ENCODE data around the gene CASTOR1.

The CASTOR1 gene

DNA sequence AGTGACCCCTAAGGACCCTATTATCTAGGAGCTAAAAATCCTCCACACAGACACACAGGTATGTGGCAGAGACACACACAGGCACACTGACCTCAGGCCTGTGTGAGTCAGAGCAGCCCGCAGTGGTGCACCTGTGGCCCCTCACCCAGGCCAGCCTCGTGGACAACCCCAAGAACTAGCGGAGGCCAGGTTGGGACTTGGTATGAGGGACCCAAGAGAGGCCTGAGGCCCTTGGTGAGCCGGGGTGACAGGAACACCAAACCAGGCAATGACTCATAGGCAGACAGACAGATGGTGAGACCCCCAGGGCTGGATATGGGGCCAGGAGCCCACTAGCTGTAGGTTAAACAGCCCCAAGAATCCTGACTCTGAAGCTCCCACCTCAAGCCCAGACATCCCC, 6.0 kb downstream of the CASTOR1 start:
- Histone ChIP-seq H3K9ac (ENCODE audit: low read length) (no peak overlapping the region), H3K4me1 (ENCODE audit: insufficient read depth, low read length, severe bottlenecking) (peaks cover 5% of the 10 kb centered on the region), H3F3A (ENCODE audit: insufficient read depth, low read length) (no peaks in the 10 kb centered on the region), H2AFZ (ENCODE audit: low read length) (no peak overlapping the region), H4K20me1 (ENCODE audit: insufficient read depth, low read length) (no peaks in the 10 kb centered on the region), H3K79me2 (ENCODE audit: insufficient read depth, low read length) (no peaks in the 10 kb centered on the region), H3K4me3 (ENCODE audit: low read depth, low read length, poor library complexity, severe bottlenecking) (no peak overlapping the region), H3K9me2 (ENCODE audit: low read depth, low read length) (no peaks in the 10 kb centered on the region), H3K27ac (ENCODE audit: low read depth, low read length, poor library complexity, severe bottlenecking) (no peak overlapping the region), H3K9me3 (ENCODE audit: low read length) (no peaks in the 10 kb centered on the region), H3K36me3 (ENCODE audit: insufficient read depth, low read length) (no peaks in the 10 kb centered on the region), H3K27me3 (ENCODE audit: insufficient read depth, low read length) (no peaks in the 10 kb centered on the region), H3K4me2 (ENCODE audit: low read length) (no peak overlapping the region)
- TF ChIP-seq, protein P1, sequence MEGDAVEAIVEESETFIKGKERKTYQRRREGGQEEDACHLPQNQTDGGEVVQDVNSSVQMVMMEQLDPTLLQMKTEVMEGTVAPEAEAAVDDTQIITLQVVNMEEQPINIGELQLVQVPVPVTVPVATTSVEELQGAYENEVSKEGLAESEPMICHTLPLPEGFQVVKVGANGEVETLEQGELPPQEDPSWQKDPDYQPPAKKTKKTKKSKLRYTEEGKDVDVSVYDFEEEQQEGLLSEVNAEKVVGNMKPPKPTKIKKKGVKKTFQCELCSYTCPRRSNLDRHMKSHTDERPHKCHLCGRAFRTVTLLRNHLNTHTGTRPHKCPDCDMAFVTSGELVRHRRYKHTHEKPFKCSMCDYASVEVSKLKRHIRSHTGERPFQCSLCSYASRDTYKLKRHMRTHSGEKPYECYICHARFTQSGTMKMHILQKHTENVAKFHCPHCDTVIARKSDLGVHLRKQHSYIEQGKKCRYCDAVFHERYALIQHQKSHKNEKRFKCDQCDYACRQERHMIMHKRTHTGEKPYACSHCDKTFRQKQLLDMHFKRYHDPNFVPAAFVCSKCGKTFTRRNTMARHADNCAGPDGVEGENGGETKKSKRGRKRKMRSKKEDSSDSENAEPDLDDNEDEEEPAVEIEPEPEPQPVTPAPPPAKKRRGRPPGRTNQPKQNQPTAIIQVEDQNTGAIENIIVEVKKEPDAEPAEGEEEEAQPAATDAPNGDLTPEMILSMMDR (IDR thresholded peaks at IDR 0.05; ENCODE audit: low read length) = no peak
- TF ChIP-seq EZH2 (IDR thresholded peaks at IDR 0.05; ENCODE audit: borderline replicate concordance, low read length) = no peak

DNA sequence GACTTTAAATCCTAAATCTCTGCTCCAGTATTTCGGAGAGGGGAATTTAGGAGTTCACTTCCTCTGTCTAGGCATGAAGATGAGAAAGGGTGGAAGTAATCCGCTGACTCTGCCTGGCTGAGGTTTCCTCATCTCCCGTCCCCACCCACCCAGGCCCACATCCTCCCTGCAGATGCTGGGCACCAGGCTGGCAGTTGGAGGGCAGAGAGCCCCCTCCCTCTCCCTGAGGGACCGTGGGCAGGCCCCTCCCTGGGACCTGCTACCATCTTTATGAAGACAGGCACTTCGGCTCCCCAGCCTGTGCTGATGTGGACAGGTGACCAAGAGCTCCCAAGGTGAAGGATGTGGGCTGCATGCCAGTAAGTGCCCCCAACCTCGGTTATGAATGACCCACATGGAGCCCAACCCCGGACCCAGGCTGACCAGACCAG, 6.7 kb downstream of the CASTOR1 start:
- TF ChIP-seq, protein P1 (IDR thresholded peaks at IDR 0.05; ENCODE audit: low read length) = no peak
- TF ChIP-seq EZH2 (IDR thresholded peaks at IDR 0.05; ENCODE audit: borderline replicate concordance, low read length) = no peak
- Histone ChIP-seq H3K27me3 (ENCODE audit: insufficient read depth, low read length) (no peaks in the 10 kb centered on the region), H4K20me1 (ENCODE audit: insufficient read depth, low read length) (no peaks in the 10 kb centered on the region), H3K79me2 (ENCODE audit: insufficient read depth, low read length) (no peaks in the 10 kb centered on the region), H3K4me2 (ENCODE audit: low read length) (no peak overlapping the region), H3K36me3 (ENCODE audit: insufficient read depth, low read length) (no peaks in the 10 kb centered on the region), H3K4me3 (ENCODE audit: low read depth, low read length, poor library complexity, severe bottlenecking) (no peak overlapping the region), H3K9ac (ENCODE audit: low read length) (no peak overlapping the region), H3K9me3 (ENCODE audit: low read length) (no peaks in the 10 kb centered on the region), H3K4me1 (ENCODE audit: insufficient read depth, low read length, severe bottlenecking) (no peaks in the 10 kb centered on the region), H2AFZ (ENCODE audit: low read length) (no peak overlapping the region), H3K9me2 (ENCODE audit: low read depth, low read length) (no peaks in the 10 kb centered on the region), H3F3A (ENCODE audit: insufficient read depth, low read length) (no peaks in the 10 kb centered on the region), H3K27ac (ENCODE audit: low read depth, low read length, poor library complexity, severe bottlenecking) (no peak overlapping the region)

DNA sequence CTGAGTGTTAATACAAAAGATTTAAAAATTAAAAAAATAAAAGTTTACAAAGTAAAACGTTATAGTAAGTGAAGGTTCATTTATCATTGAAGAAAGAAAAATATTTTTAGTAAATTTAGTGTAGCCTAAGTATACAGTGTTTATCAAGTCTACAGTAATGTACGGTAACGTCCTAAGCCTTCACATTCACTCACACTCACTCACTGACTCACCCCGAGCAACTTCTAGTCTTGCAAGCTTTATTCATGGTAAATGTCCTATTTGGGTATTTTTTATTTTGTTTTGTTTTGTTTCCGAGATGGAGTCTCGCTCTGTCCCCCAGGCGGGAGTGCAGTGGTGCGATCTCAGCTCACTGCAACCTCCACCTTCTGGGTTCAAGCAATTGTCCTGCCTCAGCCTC, 8.8 kb downstream of the CASTOR1 start:
- Histone ChIP-seq H3K79me2 (ENCODE audit: insufficient read depth, low read length) (no peaks in the 10 kb centered on the region), H3K27me3 (ENCODE audit: insufficient read depth, low read length) (no peaks in the 10 kb centered on the region), H3K36me3 (ENCODE audit: insufficient read depth, low read length) (no peaks in the 10 kb centered on the region), H2AFZ (ENCODE audit: low read length) (no peak overlapping the region), H3K9me3 (ENCODE audit: low read length) (no peaks in the 10 kb centered on the region), H3K27ac (ENCODE audit: low read depth, low read length, poor library complexity, severe bottlenecking) (no peak overlapping the region), H4K20me1 (ENCODE audit: insufficient read depth, low read length) (no peaks in the 10 kb centered on the region), H3K4me1 (ENCODE audit: insufficient read depth, low read length, severe bottlenecking) (no peaks in the 10 kb centered on the region), H3K9me2 (ENCODE audit: low read depth, low read length) (no peaks in the 10 kb centered on the region), H3F3A (ENCODE audit: insufficient read depth, low read length) (no peaks in the 10 kb centered on the region), H3K4me2 (ENCODE audit: low read length) (no peak overlapping the region), H3K4me3 (ENCODE audit: low read depth, low read length, poor library complexity, severe bottlenecking) (no peak overlapping the region), H3K9ac (ENCODE audit: low read length) (no peak overlapping the region)
- TF ChIP-seq, protein P1 (IDR thresholded peaks at IDR 0.05; ENCODE audit: low read length) = no peak
- TF ChIP-seq EZH2 (IDR thresholded peaks at IDR 0.05; ENCODE audit: borderline replicate concordance, low read length) = no peak
